Measurements from ENCODE around the gene MARS1.
"Not testable (repeated sequence)": the region's sequence is repeated elsewhere in the genome, so short reads cannot be mapped to it uniquely, and the experiment has no call there.

The MARS1 gene

GRCh38 chr12:57550641-57551549, 63.0 kb downstream of the MARS1 start:
- DNase-seq (ENCODE audit: low read depth in 2 of 2): no peak

- DNase-seq (ENCODE audit: low read depth in 2 of 2): no peak
Measured at GRCh38 chr12:57551637-57552305, 63.9 kb downstream of the MARS1 start.

- DNase-seq (ENCODE audit: low read depth in 2 of 2): no peak
Measured at GRCh38 chr12:57552306-57552651, 64.4 kb downstream of the MARS1 start.

GRCh38 chr12:57552835-57553313, 65.0 kb downstream of the MARS1 start:
- DNase-seq (ENCODE audit: low read depth in 2 of 2): no peak

- DNase-seq (ENCODE audit: low read depth in 2 of 2): no peak
Measured at GRCh38 chr12:57553343-57554202, 65.7 kb downstream of the MARS1 start.

GRCh38 chr12:57554453-57554852, 66.6 kb downstream of the MARS1 start:
- DNase-seq (ENCODE audit: low read depth in 2 of 2): no peak

GRCh38 chr12:57554897-57555296, 67.0 kb downstream of the MARS1 start:
- DNase-seq (ENCODE audit: low read depth in 2 of 2): no peak

- DNase-seq (ENCODE audit: low read depth in 2 of 2): no peak
Measured at GRCh38 chr12:57558864-57559263, 71.0 kb downstream of the MARS1 start.

- DNase-seq (ENCODE audit: low read depth in 2 of 2): no peak
Measured at GRCh38 chr12:57560516-57560915, 72.6 kb downstream of the MARS1 start.

GRCh38 chr12:57561117-57561516, 73.2 kb downstream of the MARS1 start:
- DNase-seq (ENCODE audit: low read depth in 2 of 2): not testable (repeated sequence)

GRCh38 chr12:57563358-57563757, 75.5 kb downstream of the MARS1 start:
- no peak for DNase-seq (ENCODE audit: low read depth in 2 of 2)

GRCh38 chr12:57564178-57564740, 76.4 kb downstream of the MARS1 start:
- DNase-seq (ENCODE audit: low read depth in 2 of 2): no peak
